ENCODE data around the gene SLC4A8. TPM values are rescaled to one million over a fixed set of nuclear protein-coding genes. Genes with fewer than 3 reads are reported as not detected.

The SLC4A8 gene
- total RNA-seq, 4 donors from 2014 or later, result 0.04 to 0.22 (median 0.15) TPM

DNA sequence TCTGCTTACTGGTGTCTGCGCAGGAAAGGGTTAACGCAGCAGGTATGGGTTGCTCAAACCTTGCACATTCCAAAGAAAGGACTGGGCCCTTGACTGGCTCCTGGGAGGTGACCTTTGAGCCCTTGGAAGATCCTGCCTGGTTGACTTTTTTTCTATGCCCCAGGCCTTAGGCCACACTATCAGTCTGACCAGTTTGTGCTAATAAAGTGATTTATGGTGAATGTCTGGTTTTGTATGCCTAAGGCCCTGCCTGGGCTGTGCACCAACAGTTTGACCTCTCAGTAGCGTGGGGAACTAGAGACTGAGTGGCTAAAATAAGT, 105.0 kb downstream of the SLC4A8 start:
- no peak overlapping the region for H3K27ac ChIP-seq
- WGBS, 2 donors, result 78 to 95% methylated on average over 2 to 3 of the region's 3 CpGs
- DNase-seq, result no peak
- TF ChIP-seq, protein P1, sequence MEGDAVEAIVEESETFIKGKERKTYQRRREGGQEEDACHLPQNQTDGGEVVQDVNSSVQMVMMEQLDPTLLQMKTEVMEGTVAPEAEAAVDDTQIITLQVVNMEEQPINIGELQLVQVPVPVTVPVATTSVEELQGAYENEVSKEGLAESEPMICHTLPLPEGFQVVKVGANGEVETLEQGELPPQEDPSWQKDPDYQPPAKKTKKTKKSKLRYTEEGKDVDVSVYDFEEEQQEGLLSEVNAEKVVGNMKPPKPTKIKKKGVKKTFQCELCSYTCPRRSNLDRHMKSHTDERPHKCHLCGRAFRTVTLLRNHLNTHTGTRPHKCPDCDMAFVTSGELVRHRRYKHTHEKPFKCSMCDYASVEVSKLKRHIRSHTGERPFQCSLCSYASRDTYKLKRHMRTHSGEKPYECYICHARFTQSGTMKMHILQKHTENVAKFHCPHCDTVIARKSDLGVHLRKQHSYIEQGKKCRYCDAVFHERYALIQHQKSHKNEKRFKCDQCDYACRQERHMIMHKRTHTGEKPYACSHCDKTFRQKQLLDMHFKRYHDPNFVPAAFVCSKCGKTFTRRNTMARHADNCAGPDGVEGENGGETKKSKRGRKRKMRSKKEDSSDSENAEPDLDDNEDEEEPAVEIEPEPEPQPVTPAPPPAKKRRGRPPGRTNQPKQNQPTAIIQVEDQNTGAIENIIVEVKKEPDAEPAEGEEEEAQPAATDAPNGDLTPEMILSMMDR (IDR thresholded peaks at IDR 0.05), result no peak
- no peak for TF ChIP-seq POLR2A (IDR thresholded peaks at IDR 0.05)
- peaks cover 0 to 42% (median 0%) of the 10 kb centered on the region in 4 donors for H3K27me3 ChIP-seq
- peaks cover 0 to 8% (median 0%) of the 10 kb centered on the region in 3 donors for H3K4me1 ChIP-seq
- H3K36me3 ChIP-seq, result no peaks in the 10 kb centered on the region
- intact Hi-C loops (cut with DNase I), result loop anchor here (5.0 kb wide), 1 partner anchor 107 kb away; the partner anchor contains the start of gene SLC4A8
- no peaks in the 10 kb centered on the region for H3K9me3 ChIP-seq
- H3K4me3 ChIP-seq, result no peak overlapping the region

- Histone ChIP-seq H3K4me1 (peaks cover 0 to 8% (median 0%) of the 10 kb centered on the region in 3 donors), H3K27me3 (peaks cover 0 to 45% (median 0%) of the 10 kb centered on the region in 4 donors), H3K36me3 (no peaks in the 10 kb centered on the region), H3K4me3 (no peak overlapping the region), H3K9me3 (no peaks in the 10 kb centered on the region), H3K27ac (no peak overlapping the region)
- intact Hi-C loops (cut with DNase I), result loop anchor here (10.0 kb wide), 1 partner anchor 285 kb away; a partner anchor contains a TSS
- DNase-seq, result no peak
- no peak for TF ChIP-seq POLR2A (IDR thresholded peaks at IDR 0.05)
- WGBS, 2 donors, result 85 to 88% methylated on average over 4 of the region's 4 CpGs
Observed at GRCh38 chr12:51530208-51530607, 105.6 kb downstream of the SLC4A8 start.

DNA sequence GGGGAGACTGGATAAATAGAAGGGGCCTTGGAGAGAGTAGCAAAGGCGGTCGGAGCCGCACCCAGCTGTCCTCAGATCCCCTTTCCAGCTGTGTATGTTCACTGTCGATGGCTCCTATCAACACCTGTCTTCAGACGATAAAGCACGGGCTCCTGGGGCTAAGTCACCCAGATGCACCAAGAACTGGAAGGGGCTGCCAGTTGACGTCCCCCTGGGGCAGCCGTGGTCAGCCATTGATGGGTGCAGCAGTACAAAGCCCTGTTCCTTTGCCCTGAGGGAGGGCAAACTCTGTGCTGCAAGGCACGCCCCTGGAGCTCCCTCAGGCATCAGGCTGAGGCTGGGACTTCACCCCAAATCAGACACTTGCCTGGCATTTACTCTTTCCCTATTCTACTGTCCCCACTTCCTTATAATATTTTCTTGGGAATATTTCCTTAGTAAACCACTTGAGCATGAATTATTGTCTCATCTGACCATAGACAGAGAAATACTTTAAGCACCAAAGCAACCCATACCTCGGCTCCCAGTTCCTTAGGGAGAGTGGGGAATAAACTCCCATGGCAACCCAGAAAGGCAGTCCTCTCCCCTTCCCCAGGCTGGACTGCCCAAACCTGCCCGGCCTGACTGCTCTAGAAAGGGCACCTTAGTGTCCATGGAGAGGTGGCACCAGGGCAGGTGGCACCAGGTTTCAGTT, 106.8 kb downstream of the SLC4A8 start:
- 49 to 69% methylated on average over 4 to 11 of the region's 11 CpGs for WGBS, 2 donors
- Histone ChIP-seq H3K27ac (no peak overlapping the region), H3K27me3 (peaks cover 0 to 55% (median 0%) of the 10 kb centered on the region in 4 donors), H3K9me3 (no peaks in the 10 kb centered on the region), H3K4me3 (no peak overlapping the region), H3K4me1 (peaks cover 0 to 8% (median 0%) of the 10 kb centered on the region in 3 donors), H3K36me3 (no peaks in the 10 kb centered on the region)
- DNase-seq, result no peak
- TF ChIP-seq POLR2A (IDR thresholded peaks at IDR 0.05), result no peak
- TF ChIP-seq, protein P1 (IDR thresholded peaks at IDR 0.05), result no peak
- intact Hi-C loops (cut with DNase I), result loop anchor here (10.0 kb wide), 1 partner anchor 283 kb away; a partner anchor contains a TSS

DNA sequence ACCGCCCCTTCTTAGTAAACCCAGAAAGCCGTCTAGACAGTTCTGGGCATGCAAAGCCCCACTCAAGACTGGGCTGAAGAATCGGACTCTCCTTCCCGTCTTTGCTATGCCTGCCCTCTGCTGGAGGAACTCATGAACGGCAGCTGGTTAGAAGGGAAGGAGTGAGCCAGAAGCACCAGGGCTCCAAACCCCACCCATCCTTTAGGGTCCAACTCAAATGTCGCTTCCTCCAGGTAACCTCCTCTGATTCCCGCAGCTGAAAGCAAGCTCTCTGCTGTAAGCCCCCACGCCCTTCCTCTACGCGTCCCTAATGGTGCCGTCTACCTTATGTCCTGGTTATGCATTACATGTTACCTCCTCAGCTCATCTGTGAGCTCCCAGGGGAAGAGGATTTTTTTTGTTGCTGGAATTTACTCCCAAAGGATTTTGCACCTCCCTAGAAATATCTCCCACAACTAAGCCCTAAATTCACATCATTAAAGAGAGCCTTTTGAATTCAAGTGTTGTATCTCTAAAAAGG, 107.4 kb downstream of the SLC4A8 start:
- Histone ChIP-seq H3K27me3 (peaks cover 0 to 60% (median 0%) of the 10 kb centered on the region in 4 donors), H3K9me3 (no peaks in the 10 kb centered on the region), H3K4me3 (no peak overlapping the region), H3K27ac (no peak overlapping the region), H3K36me3 (no peaks in the 10 kb centered on the region), H3K4me1 (peaks cover 0 to 8% (median 0%) of the 10 kb centered on the region in 3 donors)
- intact Hi-C loops (cut with DNase I), result loop anchor here (10.0 kb wide), 1 partner anchor 283 kb away; a partner anchor contains a TSS
- no peak for DNase-seq
- TF ChIP-seq POLR2A (IDR thresholded peaks at IDR 0.05), result no peak
- TF ChIP-seq, protein P1 (IDR thresholded peaks at IDR 0.05), result peak; percentile 74 to 89 (median 84)
- 4 to 5% methylated on average over 9 to 11 of the region's 11 CpGs for WGBS, 2 donors

DNA sequence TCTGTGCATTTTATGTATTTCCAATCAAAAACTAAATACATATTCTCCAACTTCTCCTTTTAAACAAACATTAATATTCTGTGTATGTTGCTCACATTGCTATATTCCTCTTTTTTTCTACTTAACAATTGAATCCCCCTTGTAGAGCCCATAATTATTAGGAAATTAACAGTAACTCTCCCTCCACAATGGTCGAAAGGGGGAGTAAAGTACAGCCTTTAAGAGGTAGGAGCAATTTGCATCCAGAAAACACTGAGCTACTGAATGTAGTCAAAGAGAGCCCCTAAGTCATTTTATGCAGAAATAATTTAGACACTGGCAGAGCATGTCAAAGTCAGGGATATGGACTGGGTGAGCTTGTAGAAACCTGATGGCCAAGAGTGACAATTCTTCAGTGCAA, 109.2 kb downstream of the SLC4A8 start:
- TF ChIP-seq, protein P1 (IDR thresholded peaks at IDR 0.05), result no peak
- no peak for TF ChIP-seq POLR2A (IDR thresholded peaks at IDR 0.05)
- Histone ChIP-seq H3K4me3 (no peak overlapping the region), H3K4me1 (peaks cover 0 to 8% (median 0%) of the 10 kb centered on the region in 3 donors), H3K27me3 (peaks cover 0 to 74% (median 0%) of the 10 kb centered on the region in 4 donors), H3K9me3 (no peaks in the 10 kb centered on the region), H3K36me3 (no peaks in the 10 kb centered on the region), H3K27ac (no peak overlapping the region)
- intact Hi-C loops (cut with DNase I), result loop anchor here (10.0 kb wide), 1 partner anchor 281 kb away; a partner anchor contains a TSS
- no peak for DNase-seq
- WGBS, 2 donors, result 18 to 30% methylated on average over 1 of the region's 1 CpG

All from esophagus squamous epithelium (tissue), 5 donors.